Activated CD8-positive, alpha-beta T cell treated with anti-CD3 and anti-CD28 coated beads for 36 hours (primary cell): ENCODE data around the gene GTF2B. TPM values are rescaled to one million over a fixed set of nuclear protein-coding genes. Genes with fewer than 3 reads are reported as not detected.
A peak's percentile ranks its signal among the peaks of the same experiment; 100 is the strongest.
"Not testable (repeated sequence)": the region's sequence is repeated elsewhere in the genome, so short reads cannot be mapped to it uniquely, and the experiment has no call there.

ENCODE experiments used
- ATAC-seq: fragments of 200-7000 bp; cut with Tn5 transposase; one replicate; pipeline ENCODE4 v1.10.0; 2021; ENCODE audit warnings: mild to moderate bottlenecking, moderate library complexity
- CTCF ChIA-PET: fragments of 350-600 bp; sonication (Branson Sonifier 250); formaldehyde crosslinking; loops from one replicate; lab custom pipeline; 2021; ENCODE audit warnings: antibody characterized with exemption; lab: Charles Lee
- POLR2A ChIA-PET: fragments of 350-600 bp; sonication (Branson Sonifier 250); formaldehyde crosslinking; loops from one replicate; lab custom pipeline; 2021; ENCODE audit warnings: antibody characterized with exemption; lab: Charles Lee
- DNase-seq: peaks from one replicate; pipeline ENCODE4 v3.0.0-alpha.2; 2020
- H3K27ac Mint-ChIP-seq: one replicate; pipeline ENCODE4 v1.8.0; 2021; ENCODE audit warnings: mild to moderate bottlenecking, mixed read lengths
- H3K27me3 Mint-ChIP-seq: one replicate; pipeline ENCODE4 v1.8.0; 2021; ENCODE audit warnings: mixed read lengths
- H3K36me3 Mint-ChIP-seq: one replicate; pipeline ENCODE4 v1.8.0; 2021; ENCODE audit warnings: low read depth, mixed read lengths
- H3K4me1 Mint-ChIP-seq: one replicate; pipeline ENCODE4 v1.8.0; 2021; ENCODE audit warnings: low read depth, mixed read lengths
- H3K4me3 Mint-ChIP-seq: one replicate; pipeline ENCODE4 v1.8.0; 2021; ENCODE audit warnings: mild to moderate bottlenecking, moderate library complexity, mixed read lengths
- H3K9me3 Mint-ChIP-seq: one replicate; pipeline ENCODE4 v1.8.0; 2021; ENCODE audit warnings: mixed read lengths
- intact Hi-C: fragments of 100-400 bp; cut with micrococcal nuclease; formaldehyde crosslinking; loops from one replicate; pipeline ENCODE4 v1.10.0; 2022
- total RNA-seq, 2 experiments: library from RNA; stranded (reverse); gene quantifications; one replicate each; pipeline ENCODE4 v1.2.3, GENCODE V29; 2021
- TF ChIP-seq, protein P1 (sequence below): fragments of 200-600 bp; IDR thresholded peaks from one replicate; pipeline ENCODE4 v1.8.0; 2022; ENCODE audit warnings: antibody characterized with exemption, mild to moderate bottlenecking

GTF2B gene
- total RNA-seq, 2 experiments from 2014 or later, result 40.7 to 42.0 TPM

- H3K4me3 Mint-ChIP-seq, result no peak overlapping the region
- H3K9me3 Mint-ChIP-seq, result no peaks in the 10 kb centered on the region
- H3K4me1 Mint-ChIP-seq, result peaks cover 44% of the 10 kb centered on the region
- no peak overlapping the region for H3K27ac Mint-ChIP-seq
- H3K36me3 Mint-ChIP-seq, result peaks cover 6% of the 10 kb centered on the region
- intact Hi-C loops, result loop anchor here (5.0 kb wide), 2 partner anchors 74 to 219 kb away; no protein-coding TSS in a partner anchor
- TF ChIP-seq, protein P1, sequence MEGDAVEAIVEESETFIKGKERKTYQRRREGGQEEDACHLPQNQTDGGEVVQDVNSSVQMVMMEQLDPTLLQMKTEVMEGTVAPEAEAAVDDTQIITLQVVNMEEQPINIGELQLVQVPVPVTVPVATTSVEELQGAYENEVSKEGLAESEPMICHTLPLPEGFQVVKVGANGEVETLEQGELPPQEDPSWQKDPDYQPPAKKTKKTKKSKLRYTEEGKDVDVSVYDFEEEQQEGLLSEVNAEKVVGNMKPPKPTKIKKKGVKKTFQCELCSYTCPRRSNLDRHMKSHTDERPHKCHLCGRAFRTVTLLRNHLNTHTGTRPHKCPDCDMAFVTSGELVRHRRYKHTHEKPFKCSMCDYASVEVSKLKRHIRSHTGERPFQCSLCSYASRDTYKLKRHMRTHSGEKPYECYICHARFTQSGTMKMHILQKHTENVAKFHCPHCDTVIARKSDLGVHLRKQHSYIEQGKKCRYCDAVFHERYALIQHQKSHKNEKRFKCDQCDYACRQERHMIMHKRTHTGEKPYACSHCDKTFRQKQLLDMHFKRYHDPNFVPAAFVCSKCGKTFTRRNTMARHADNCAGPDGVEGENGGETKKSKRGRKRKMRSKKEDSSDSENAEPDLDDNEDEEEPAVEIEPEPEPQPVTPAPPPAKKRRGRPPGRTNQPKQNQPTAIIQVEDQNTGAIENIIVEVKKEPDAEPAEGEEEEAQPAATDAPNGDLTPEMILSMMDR, result no peak
- ATAC-seq, result no peak
- DNase-seq, result no peak
- POLR2A ChIA-PET, result interaction anchor here (0.6 to 1.2 kb wide), 4 partner anchors 14 to 217 kb away, joined by 3 read pairs; partner anchors contain the start of gene GTF2B
- H3K27me3 Mint-ChIP-seq, result no peaks in the 10 kb centered on the region
- CTCF ChIA-PET, result interaction anchor here (0.7 to 5.2 kb wide), 40 partner anchors 9 to 1124 kb away, joined by 3 to 93 read pairs (median 4); partner anchors contain the start of gene GTF2B
Measured at GRCh38 chr1:88876573-88877365, 14.6 kb downstream of the GTF2B start.

DNA sequence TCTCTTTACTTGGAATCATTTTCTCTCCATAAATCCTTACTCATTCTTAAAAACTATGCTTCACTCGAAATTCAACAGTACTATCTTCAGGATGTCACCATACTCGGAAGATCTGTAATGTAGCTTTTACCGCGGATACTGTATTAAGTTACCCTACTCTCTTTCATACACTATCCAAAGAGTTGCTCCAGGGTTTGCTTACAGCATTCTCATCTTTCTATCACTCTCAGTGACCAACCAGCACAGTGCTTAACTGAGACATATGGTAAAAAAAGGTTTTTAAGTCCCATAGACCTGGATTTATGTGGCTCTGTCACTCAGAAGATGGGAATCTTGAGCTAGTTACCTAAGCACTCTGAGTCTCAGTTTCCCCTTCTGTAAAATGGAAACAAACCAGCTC, 15.8 kb downstream of the GTF2B start:
- no peaks in the 10 kb centered on the region for H3K9me3 Mint-ChIP-seq
- no peak overlapping the region for H3K4me3 Mint-ChIP-seq
- ChIA-PET CTCF (interaction anchor here (0.7 to 5.2 kb wide), 6 partner anchors 8 to 214 kb away, joined by 3 to 93 read pairs (median 4); partner anchors contain the start of gene GTF2B), POLR2A (no interaction called here)
- H3K36me3 Mint-ChIP-seq, result peaks cover 9% of the 10 kb centered on the region
- no peak for ATAC-seq
- no peak overlapping the region for H3K27ac Mint-ChIP-seq
- intact Hi-C loops, result loop anchor here (5.0 kb wide), 2 partner anchors 73 to 218 kb away; no protein-coding TSS in a partner anchor
- TF ChIP-seq, protein P1, result no peak
- DNase-seq, result no peak
- peaks cover 44% of the 10 kb centered on the region for H3K4me1 Mint-ChIP-seq
- H3K27me3 Mint-ChIP-seq, result no peaks in the 10 kb centered on the region

- ChIA-PET CTCF (interaction anchor here (5.1 kb wide), 1 partner anchor 10 kb away, joined by 42 read pairs; no protein-coding TSS in a partner anchor), POLR2A (interaction anchor here (0.7 to 0.9 kb wide), 2 partner anchors 17 to 24 kb away, joined by 3 read pairs; partner anchors contain the start of gene GTF2B)
- Mint-ChIP-seq H3K36me3 (peaks cover 15% of the 10 kb centered on the region), H3K4me1 (peaks cover 47% of the 10 kb centered on the region), H3K4me3 (no peak overlapping the region), H3K27me3 (no peaks in the 10 kb centered on the region), H3K27ac (peak overlapping the region; percentile 4), H3K9me3 (no peaks in the 10 kb centered on the region)
- ATAC-seq (no peak), DNase-seq (no peak)
- TF ChIP-seq, protein P1, result no peak
- intact Hi-C loops, result no loop called here
Measured at GRCh38 chr1:88873737-88874349, 17.5 kb downstream of the GTF2B start.

DNA sequence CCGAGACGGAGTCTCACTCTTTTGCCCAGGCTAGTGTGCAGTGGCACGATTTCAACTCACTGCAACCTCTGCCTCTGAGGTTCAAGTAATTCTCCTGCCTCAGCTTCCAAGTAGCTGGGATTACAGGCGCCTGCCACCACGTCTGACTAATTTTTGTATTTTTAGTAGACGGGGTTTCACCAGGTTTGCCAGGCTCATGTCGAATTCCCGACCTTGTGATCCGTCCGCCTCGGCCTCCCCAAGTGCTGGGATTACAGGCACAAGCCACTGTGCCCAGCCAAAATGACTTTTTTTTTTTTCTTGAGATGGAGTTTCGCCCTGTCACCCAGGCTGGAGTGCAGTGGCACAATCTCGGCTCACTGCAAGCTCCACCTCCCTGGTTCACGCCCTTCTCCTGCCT, 21.7 kb downstream of the GTF2B start:
- H3K27ac Mint-ChIP-seq, H3K4me3 Mint-ChIP-seq, DNase-seq, CTCF ChIA-PET, ATAC-seq, H3K27me3 Mint-ChIP-seq, intact Hi-C loops, H3K9me3 Mint-ChIP-seq: not testable (repeated sequence)
- Mint-ChIP-seq H3K4me1 (peaks cover 54% of the 10 kb centered on the region), H3K36me3 (peaks cover 26% of the 10 kb centered on the region)
- POLR2A ChIA-PET, result interaction anchor here (0.6 kb wide), 1 partner anchor 22 kb away, joined by 3 read pairs; the partner anchor contains the start of gene GTF2B

- H3K9me3 Mint-ChIP-seq, result no peaks in the 10 kb centered on the region
- peak overlapping the region; percentile 89 for H3K27ac Mint-ChIP-seq
- intact Hi-C loops, result no loop called here
- no peaks in the 10 kb centered on the region for H3K27me3 Mint-ChIP-seq
- TF ChIP-seq, protein P1, result no peak
- ATAC-seq, result peak; percentile 76
- no peak for DNase-seq
- H3K4me1 Mint-ChIP-seq, result peaks cover 54% of the 10 kb centered on the region
- H3K36me3 Mint-ChIP-seq, result peaks cover 33% of the 10 kb centered on the region
- ChIA-PET CTCF (interaction anchor here (0.8 to 2.2 kb wide), 4 partner anchors 8 to 12 kb away, joined by 3 to 16 read pairs (median 3); no protein-coding TSS in a partner anchor), POLR2A (interaction anchor here (1.8 kb wide), 1 partner anchor 23 kb away, joined by 7 read pairs; the partner anchor contains the start of gene GTF2B)
- peak overlapping the region; percentile 28 for H3K4me3 Mint-ChIP-seq
Measured at GRCh38 chr1:88867743-88868521, 23.4 kb downstream of the GTF2B start.
